T-helper 1 cell (primary cell): ENCODE data around the gene RPL5.
A peak's percentile ranks its signal among the peaks of the same experiment; 100 is the strongest.

Experiments used
- DNase-seq, 5 donors: peaks; one replicate each; pipeline ENCODE4 v3.0.0-alpha.2; 2012 to 2020

RPL5 gene

DNA sequence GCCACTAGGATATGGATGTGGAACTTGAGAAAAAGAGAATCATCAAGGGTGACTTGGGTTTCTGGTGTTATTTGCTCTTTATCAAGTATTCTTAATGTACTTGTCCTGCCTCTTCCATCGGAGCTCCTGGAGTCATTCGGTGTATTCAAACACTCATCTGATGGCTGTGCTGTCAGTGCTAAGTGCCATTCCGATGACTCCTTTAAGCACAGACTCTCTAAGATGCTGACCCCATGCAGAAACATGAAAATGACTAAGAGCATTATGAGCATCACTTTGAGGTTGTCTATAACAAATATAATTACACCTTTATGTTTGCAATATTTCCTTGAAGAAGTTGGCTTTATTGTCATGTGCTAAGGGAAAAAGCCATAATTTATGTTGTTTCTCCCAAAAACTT, 11.3 kb upstream of the RPL5 start:
- no peak for DNase-seq

DNA sequence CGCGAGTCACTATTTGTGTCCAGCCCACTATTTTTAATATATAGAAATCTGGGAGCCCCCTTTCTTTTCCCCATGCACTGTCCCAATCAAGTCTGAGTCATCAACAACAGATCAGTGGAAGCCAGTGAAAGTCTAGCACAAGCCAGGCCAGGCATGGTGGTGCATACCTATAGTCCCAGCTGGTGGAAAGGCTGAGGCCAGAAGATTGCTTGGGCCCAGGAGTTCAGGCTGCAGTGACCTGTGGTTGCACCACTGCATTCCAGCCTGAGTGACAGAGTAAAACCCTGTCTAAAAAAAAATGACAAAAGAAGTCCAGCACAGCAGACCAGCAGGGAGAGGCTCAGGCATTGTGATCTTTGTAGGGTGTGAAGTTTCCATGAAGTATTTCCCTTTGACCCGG, 9.0 kb upstream of the RPL5 start:
- no peak for DNase-seq

DNA sequence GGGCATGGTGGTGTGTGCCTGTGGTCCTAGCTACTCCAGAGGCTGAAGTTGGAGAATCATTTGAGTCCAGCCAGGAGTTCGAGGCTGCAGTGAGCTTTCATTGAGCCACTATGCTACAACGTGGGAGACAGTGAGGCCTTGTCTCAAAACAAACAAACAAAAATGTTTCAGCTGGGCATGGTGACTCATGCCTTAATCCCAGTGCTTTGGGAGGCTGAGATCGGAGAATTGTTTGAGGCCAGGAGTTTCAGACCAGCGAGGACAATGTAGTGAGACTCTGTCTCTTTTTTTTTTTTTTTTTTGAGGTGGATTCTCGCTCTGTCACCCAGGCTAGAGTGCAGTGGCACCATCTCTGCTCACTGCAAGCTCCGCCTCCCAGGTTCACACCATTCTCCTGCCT, 5.0 kb upstream of the RPL5 start:
- no peak for DNase-seq

DNA sequence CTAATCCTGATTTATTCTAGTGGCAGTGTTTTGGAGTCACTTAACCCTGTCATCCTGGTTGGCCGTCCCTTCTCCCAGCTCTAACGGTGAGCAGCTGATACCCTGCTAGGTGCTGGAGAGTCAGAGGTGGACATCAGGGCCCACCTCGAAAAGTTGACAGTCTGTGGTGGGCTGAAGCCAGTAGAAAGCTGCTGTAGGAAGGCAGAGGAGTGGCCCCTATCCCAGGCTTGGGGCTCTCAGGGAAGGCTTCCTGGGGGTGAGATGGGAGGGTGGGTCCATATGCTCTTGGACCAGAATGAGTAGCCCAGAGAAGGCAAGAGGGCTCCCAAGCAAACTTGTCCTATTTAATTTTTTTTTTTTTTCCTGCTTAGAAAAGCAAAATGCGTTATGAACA, 475 bp upstream of the RPL5 start:
- DNase-seq = no peak

DNA sequence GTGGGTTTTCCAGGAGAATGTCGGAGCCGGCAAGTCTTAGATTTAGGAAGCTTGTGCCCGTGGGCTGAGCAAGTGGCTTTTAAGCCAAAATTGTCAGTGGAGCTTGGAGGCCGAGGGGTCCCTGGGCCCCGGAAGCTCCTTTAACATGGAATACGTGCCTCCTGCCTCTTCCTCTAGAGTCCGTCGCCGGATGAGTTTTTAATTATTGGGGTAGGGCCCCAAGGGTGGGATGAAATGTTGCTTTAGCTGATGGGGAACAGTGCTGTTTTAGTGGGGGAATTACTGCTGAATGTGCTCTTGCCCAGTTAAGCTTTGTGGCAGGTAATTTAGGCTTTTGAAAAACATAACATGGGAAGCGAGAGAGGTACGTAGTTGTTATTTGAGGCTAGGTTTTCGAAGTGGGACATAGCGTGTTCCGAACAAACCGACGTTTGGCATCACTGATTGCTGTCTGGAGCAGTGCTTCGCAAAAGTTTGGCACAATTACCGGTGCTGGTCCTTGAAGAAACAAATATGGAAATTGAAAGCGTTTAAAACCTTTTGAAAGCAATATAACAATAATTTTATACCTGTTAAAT, 786 bp downstream of the RPL5 start:
- DNase-seq = no peak

DNA sequence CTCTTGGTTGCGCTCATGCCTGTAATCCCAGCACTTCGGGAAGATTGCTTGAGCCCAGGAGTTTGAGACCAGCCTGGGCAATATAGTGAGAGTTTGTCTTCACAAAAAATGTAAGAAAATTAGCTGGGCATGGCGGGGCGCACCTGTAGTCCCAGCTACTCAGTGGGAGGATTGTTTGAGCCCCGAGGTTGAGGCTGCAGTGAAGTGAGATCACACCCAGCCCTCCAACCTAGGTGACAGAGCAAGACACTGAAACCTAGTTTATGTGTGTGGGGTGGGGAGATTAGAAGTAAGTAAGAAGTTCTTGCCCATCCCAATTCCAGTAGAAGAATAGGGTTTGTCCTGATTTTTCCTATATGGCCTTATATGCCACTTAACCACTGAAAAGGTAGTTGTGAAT, 2.0 kb downstream of the RPL5 start:
- DNase-seq = no peak

DNA sequence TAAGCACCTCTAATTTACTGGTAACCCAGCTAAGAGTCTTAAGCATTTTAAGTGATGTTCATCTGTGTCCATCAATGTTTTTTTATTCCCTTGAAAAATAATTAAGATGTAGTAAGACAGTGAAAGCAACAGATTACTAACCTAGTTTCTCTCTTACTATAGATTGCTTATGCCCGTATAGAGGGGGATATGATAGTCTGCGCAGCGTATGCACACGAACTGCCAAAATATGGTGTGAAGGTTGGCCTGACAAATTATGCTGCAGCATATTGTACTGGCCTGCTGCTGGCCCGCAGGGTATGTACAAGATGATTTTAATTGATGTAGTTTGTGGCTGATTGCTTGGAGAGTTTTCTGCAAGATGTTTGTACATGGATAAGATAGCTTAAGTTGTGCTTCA, 2.8 kb downstream of the RPL5 start:
- no peak for DNase-seq

DNA sequence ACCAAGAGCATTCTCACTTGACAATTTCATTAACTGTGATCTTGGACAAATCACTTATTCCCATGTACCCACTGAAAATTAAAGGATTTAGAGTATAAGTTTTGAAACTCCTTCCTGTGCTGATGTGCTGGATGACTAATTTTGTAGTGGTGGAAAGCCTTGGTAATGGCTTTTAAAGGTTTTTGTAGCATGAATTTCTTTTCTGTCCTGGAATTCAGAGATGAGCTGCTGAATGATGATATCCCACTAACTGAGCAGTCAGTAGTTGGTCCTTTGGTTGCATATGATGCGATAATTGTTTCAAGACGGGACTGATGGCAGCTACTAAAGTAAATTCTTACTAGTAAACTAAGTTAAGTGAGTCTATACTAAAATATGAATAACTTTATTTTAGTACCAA, 5.2 kb downstream of the RPL5 start:
- no peak for DNase-seq

DNA sequence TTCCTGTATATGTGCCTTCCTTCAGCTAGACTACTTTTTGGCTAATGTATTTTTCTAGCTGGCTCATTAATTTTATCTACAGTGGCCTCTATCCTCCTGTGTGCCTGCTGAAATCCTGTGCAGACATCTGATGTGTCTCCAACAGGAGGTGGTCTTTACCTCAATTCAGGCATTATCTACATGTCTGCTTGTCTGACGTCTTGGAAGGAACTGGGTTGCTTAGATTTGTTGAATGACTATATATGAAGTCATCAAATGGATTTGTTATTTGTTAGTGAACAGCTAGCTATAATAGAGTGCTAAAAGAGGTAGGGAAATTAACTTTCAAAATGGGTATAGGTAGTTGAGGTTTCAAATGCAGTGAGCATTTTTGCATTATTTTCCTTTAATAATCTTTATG, 6.7 kb downstream of the RPL5 start:
- DNase-seq = no peak

DNA sequence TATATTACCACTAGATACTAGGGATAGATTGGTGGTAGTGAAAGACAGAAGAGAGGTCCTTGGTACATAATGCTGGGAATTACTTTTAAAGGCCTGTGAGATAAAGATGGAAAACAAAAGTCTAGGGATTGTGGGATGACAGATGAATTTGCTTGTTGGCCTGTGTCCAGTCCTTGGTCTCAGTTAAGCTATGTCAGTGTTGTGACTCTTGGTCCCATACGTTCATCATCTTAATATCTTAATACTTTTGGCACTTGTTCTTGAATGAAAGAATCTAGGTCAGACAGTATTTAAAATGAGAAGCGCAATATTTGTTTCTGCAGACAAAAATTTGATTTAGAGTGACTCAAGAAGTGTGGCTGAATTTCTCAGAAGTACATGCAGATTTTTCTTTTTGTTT, 7.6 kb downstream of the RPL5 start:
- no peak for DNase-seq

DNA sequence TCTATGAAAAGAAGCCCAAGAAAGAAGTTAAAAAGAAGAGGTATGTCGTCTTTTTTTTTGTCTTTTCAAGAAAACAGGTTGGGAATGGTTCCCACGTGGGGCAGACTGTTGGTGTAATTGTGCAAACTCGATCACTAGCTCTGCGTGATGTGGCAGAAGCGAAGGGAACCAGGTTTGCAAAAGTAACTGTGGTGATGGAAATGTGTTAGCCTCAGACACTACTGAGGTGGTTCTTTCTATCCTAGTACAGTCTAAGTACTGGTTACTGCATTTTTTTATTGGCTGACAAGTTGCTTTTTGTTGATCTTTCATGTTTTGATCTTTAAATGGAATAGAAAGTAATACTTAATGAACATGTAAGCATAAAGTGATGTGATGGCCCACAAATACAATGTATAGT, 8.8 kb downstream of the RPL5 start:
- DNase-seq = no peak

DNA sequence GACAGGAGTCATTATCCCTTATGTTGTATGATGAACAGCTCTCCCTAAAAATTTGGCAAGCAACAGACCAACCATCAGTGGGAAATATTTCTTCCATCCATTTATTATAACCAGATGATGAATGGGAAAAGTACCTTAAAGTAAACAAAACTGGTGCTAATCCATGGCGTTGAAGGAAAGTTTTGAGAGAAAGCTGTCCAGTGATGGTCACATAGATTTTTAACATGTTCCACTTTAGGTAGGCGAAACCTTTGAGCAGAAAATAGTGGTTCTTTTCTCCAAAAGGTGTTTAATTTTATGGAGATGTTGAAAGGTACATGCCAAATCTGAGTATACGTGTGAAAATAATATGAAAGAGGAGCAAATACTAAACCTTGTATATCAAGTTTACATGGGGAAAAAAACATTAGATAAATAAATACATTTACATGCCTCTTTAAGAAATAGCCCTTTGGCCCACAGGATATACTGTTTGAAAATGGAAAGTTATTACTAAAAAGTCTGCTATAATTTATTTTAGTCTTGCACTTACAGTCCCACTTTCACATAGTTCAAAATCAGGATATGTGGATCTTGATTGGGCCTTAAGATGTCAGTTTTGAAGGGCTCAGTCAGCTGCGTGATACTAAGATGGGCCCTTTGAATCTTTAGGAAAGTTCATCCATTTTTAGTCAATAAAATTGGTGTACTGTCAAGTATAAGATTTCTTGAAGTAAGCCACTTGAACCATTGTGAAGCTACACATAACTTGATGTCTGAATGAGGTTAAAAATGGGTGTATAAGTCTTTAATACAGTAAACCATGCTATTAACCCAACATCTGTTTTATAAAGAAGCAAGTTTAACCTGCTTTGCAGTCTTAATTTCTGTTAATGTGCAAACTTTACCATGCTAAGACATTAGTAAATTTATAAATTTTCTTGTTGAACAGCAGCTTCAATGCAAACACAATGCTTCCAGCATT, 10.5 kb downstream of the RPL5 start:
- no peak for DNase-seq

DNA sequence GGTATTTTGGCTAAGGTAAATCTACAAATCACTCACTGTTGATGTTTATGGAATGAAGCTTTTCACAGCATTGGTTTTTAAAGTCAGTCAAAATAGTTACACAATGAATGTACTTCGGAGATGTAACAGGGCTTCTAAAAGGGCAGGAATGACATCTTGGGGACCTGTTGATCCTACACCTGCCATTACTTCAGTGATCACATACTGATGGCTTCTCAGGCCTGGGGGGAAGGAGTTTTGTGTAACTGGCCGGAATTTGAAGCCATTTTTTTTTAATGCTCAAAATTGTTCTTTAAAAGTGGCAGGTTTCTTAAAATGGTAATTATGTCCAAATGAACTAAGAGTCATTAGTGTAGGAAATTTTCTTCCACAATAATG, 11.2 kb downstream of the RPL5 start:
- DNase-seq = no peak

DNA sequence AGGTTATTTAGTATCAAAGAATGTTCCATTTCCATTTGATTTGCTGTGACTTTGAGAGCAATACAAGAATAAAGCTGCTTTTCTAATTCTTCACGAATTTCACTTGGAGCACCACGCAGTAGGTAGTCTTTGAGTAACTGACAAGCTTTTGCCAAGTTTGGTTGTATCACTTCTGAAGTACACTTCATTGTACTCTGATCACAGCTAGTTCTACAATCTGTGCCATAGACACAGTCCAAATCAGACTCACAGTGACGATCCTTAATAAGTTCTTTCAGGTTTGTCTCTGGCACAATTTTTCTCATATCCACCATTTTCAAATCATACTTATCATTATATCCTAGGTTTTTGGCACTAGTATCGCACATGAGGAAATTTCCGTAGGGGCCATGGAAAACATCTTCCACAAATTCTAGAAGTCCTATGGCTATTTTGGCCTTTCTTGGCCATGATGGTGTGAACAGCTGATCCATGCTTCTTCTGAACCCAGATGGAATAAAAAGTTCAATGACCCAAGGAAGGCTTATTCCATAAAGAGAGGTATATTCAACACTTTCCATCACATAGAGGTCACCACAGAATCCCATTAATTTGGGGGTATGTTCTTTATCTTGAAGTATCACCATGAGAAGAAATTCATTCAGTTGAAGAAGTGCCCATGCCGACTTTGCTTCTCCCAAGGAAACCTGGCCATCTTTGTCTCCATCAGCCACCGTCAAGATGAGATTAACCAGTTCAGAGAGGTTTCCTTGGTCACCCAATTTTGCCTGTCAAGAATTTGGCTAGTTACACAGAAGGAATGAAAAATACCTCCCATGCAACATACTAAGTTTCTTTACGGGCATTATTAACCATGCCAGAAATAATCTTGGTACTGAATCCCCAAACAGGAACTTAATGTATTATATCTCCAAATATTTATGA, 11.9 kb downstream of the RPL5 start:
- no peak for DNase-seq

DNA sequence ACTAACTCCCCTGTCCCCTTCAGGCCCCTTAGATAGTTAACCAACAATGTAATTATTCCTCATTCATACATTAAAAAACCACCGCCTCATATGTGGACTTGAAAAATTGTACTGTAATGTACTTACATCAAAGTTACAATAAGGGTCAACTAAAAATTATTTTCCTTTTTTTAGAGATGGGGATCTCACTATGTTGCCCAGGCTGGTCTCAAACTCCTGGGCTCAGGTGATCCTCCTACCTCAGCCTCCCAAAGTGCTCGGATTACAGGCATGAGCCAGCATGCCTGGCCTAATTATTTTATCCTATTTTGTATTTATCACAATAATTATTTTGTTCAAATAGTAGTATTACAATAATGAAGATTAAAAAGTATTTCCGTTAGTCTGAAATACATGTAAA, 12.6 kb downstream of the RPL5 start:
- no peak for DNase-seq

DNA sequence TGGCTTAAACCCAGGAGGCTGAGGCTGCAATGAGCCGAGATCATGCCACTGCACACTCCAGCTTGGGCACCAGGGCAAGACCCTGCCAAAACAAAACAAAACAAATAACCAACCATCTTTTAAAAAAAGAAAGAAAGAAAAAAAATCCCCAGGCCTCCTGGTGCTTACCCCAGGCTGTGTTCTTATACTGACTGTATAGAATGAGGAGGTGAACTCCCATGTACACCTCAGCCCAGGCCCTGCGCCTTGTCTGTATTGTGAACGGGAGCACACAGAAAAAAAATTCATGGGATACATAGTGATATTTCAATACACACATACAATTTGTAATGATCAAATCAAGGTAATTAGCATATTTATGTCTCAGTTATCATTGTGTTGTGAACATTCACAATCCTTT, 14.1 kb downstream of the RPL5 start:
- DNase-seq = no peak

DNA sequence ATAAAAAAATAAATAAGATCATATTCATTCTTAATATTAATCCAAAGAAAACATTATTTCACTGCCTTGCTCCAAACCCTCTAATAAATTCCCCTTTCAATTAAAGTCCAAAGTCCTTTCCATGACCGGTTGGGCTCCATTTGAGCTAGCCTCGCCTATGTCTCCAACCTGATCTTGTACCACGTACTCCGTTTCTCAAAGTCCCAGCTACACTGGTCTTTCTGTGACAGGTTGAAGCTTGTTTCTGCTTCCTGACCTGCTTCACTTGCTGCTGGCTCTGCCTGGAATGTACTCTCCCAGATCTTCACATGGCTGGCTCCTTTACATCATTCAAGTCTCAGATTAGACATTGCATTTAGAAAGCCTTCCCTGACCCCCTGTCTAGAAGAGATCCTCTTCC, 16.4 kb downstream of the RPL5 start:
- no peak for DNase-seq

DNA sequence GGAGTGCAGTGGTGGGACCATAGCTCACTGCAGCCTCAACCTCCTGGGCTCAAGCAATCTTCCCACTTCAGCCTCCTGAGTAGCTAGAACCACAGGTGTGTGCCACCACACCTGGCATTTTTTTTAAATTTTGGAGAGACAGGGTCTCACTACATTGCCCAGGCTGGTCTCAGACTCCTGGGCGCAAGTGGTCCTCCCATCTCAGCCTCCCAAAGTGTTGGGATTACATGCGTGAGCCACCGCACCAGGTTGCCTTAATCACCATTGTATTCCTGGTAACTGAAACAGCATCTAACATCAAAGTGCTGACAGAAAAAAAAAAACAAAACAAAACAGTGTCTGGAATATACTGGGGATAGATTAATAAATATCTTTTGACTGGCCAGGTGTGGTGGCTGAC, 18.2 kb downstream of the RPL5 start:
- DNase-seq = no peak

DNA sequence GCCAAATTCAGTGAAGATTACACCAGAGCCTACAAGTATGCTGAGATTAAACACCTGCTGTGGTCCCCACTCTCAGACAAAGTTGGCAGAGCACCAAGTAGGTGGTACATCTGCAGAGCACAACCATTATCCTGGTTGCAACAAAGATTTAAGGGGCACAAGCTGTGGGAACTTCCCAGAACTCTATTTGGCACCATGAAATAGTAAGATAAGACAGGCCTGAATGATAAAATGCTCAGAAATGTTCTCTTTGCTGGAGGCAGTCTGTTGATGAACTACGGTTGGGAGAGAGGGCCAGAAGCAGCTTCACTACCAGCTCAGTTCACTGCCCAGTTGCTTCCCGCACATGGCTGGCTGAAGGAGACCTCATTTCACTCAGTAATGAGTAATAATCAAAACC, 19.9 kb downstream of the RPL5 start:
- no peak for DNase-seq

DNA sequence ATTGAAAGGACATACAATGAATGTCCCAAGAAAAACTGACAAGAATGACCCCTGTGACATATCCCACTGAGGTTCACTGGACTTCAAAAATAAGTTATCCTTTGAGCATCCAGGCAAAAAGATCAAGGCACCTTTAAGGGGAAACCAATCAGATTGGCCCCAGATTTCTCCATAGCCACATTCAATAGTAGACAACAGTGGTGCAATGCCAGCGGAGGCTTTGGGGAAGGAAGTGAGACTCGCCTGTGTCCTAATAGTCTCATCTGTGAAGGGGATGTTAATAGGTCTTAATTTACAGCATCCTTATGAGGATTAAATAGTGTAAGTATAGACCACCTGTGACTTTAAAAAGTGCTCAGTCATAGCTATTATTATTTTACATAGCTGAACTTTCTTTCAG, 21.5 kb downstream of the RPL5 start:
- no peak for DNase-seq

DNA sequence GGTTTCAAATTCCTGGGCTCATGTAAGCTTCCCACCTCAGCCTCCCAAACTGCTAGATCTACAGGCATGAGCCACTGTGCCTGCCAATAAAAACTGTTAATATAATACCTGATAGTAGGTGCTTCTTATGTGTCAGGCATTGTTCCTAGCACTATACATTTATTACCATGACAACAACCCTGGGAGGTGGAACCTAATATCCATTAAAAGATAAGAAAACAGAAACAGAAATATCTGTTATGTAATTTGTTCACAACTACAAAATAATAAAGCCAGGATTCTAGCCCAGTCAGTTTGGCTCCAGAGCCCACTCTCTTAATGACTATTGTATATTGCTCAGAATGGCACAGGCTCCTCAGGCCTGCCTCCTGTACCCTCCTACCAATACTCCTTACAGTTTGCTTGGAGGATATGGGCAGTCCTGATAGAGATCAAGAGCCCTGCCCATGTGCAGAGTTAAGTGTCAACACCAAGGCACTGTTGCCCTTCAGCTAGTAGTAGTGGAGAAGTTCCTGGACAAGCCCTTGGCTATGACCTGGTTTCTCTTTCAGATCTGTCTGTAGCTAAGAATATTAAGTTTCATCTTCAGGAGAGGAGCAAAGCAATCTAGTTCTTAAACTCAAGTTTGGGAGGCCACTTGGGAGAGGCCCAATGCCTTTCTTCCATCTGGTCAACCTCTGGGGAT, 22.4 kb downstream of the RPL5 start:
- peak in 1 of 5 donors; percentile 9 for DNase-seq

DNA sequence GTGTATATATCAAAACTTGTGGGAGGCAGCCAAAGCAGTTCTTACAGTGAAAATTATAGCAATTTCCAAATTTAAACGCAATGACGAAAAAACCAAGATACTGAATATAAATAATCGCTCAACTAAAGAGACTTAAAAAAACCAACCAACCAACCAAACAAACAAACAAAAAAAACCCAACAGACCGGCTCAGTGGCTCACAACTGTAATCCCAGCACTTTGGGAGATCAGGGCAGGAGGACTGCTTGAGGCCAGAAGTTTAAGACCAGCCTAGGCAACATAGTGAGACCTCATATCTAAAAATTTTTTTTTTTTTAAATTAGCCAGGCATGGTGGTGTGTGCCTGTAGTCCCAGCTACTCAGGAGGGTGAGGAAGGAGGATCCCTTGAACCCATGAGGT, 23.4 kb downstream of the RPL5 start:
- DNase-seq = no peak

DNA sequence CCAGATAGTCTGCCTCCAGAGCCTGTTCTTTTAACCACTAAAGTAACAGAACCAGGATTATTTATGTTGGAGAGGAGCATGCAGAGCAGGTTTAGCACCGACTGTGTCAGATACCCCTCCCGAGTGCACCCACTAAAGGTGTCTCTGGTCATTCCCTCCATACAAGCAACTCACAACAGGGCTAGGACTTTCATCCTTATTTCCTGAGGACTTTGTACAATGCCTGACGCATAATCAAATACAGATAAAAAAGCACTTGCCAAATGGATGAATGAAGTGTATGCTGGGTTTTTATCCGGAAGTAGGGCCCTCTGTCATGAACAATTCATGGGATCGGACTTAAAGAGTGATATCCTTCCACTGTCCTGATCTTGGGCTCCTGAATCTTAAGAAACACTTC, 26.0 kb downstream of the RPL5 start:
- DNase-seq = no peak
